Myocyte (in vitro differentiated cells): ENCODE measurements around the gene CARF. TPM values are rescaled to one million over a fixed set of nuclear protein-coding genes. Genes with fewer than 3 reads are reported as not detected.
"Not testable (repeated sequence)": the region's sequence is repeated elsewhere in the genome, so short reads cannot be mapped to it uniquely, and the experiment has no call there.

ENCODE experiments used
- DNase-seq: peaks from one replicate; pipeline ENCODE4 v3.0.0-alpha.2; 2012; ENCODE audit warnings: low read depth
- total RNA-seq: library from RNA; depleted of rRNA; stranded (reverse); fragments of >200 nt; gene quantifications from 2 replicates; pipeline ENCODE4 v1.2.3, GENCODE V29; 2014

Gene CARF
- total RNA-seq, 1 donor from 2014 or later, result 8.3 TPM

- DNase-seq, result no peak
Measured at GRCh38 chr2:202933139-202933510, 21.1 kb downstream of the CARF start.

- DNase-seq, result no peak
Measured at GRCh38 chr2:202933958-202934357, 21.9 kb downstream of the CARF start.

DNA sequence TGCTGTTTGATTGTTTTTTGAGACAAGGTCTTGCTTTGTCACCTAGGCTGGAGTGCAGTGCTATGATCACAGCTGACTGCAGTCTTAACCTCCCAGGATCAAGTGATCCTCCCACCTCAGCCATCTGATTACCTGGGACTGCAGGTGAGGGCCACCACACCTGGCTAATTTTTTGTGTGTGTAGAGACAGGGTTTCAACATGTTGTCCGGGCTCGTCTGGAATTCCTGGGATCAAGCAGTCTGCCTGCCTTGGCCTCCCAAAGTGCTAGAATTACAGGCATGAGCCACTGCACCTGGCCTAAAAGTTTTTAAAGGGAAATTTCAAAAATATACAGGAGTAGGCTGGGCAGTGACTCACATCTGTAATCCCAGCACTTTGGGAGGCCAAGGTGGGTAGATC lies 22.4 kb downstream of the CARF start:
- no peak for DNase-seq

GRCh38 chr2:202938960-202939359 lies 26.9 kb downstream of the CARF start:
- no peak for DNase-seq

- no peak for DNase-seq
Measured at GRCh38 chr2:202941771-202942170, 29.7 kb downstream of the CARF start.

- DNase-seq, result no peak
Measured at GRCh38 chr2:202944408-202944807, 32.3 kb downstream of the CARF start.

- no peak for DNase-seq
Measured at GRCh38 chr2:202944816-202945215, 32.7 kb downstream of the CARF start.

GRCh38 chr2:202945497-202945896 lies 33.4 kb downstream of the CARF start:
- DNase-seq, result no peak

GRCh38 chr2:202949333-202949732 lies 37.3 kb downstream of the CARF start:
- DNase-seq, result not testable (repeated sequence)

DNA sequence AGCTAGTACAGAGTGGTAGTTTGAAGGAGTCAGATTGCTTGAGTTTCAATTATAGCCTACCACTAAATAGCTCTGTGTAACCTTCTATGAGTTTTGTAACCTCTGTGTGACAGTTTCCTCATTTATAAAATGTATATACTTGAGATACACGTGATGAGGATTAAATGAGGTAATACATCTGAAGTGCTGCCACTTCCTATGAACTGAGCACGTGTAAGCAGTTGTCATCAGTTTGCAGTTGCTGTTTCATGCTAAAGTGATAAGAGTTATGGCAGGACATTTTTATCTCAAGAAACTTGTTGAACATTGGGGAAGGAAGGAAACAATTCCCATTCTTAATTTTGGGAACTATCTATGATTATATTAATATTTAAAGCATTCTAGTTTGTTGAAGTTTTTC lies 38.5 kb downstream of the CARF start:
- no peak for DNase-seq

DNA sequence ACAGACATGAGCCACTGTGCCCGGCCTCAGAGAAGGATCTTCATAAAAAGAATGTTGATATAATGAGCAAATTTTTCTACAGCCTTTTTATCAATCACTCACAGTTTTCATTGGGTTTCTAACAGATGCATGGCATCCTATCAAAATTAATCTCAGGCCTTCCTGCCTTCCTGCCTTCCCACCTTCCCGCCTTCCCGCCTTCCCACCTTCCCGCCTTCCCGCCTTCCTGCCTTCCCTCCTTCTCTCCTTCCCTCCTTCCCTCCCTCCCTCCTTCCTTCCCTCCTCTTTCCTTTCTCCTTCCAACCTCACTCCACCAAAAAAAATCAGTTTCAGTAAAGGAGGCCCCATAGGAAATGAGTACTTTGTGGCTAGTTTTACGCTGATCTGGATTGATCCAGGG lies 48.4 kb downstream of the CARF start:
- DNase-seq, result no peak

GRCh38 chr2:202963712-202964111 lies 51.6 kb downstream of the CARF start:
- DNase-seq, result no peak

DNA sequence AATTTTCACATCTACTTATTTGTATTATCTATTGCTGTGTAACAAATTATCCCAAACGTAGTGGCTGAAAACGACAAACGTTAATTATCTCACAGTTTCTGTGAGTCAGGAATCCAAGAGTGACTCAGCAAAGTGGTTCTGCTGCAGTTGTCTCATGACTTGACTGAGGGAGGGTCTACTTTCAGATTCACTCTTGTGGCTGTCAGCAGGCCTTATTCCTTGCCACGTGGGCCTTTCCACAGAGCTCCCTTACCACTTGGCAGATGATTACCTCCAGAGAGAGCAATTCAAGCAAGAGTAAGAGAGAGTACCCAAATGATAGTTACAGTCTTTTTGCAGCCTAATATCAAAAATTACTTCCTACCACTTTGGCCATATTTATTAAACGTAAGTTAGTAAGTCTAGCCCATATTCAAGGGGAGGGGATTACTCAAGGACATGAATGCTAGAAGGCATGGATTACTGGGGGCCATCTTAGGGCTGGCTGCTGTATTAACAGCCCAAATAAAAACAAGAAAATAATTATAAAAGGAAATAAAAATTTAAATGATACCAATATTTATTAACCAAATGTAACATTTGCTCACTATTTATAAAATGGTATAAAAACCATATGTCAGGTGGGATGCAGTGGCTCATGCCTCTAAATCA lies 53.9 kb downstream of the CARF start:
- DNase-seq, result peak; percentile 59

GRCh38 chr2:202969404-202969803 lies 57.3 kb downstream of the CARF start:
- DNase-seq, result not testable (repeated sequence)

DNA sequence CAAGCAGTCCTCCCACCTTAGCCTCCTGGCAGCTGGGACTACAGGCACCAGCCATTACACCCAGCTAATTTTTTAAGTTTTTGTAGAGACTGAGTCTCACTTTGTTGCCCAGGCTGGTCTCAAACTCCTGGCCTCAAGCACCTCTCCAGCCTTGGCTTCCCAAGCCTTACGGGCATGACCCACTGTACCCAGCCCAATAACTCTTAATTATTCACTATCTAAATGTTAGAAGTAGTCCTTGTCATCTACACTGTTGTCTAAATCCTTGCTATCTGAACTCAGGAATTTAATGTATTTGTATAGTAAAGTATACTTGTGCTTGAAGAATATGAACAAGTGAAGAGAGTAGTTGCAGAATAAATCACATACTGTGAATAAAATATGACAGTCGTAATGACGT lies 64.7 kb downstream of the CARF start:
- DNase-seq, result no peak

- DNase-seq, result no peak
Measured at GRCh38 chr2:202982779-202983491, 70.9 kb downstream of the CARF start.

- no peak for DNase-seq
Measured at GRCh38 chr2:202989749-202990148, 77.7 kb downstream of the CARF start.

- DNase-seq, result no peak
Measured at GRCh38 chr2:202990501-202990900, 78.4 kb downstream of the CARF start.

GRCh38 chr2:202997113-202997512 lies 85.0 kb downstream of the CARF start:
- DNase-seq, result not testable (repeated sequence)

DNA sequence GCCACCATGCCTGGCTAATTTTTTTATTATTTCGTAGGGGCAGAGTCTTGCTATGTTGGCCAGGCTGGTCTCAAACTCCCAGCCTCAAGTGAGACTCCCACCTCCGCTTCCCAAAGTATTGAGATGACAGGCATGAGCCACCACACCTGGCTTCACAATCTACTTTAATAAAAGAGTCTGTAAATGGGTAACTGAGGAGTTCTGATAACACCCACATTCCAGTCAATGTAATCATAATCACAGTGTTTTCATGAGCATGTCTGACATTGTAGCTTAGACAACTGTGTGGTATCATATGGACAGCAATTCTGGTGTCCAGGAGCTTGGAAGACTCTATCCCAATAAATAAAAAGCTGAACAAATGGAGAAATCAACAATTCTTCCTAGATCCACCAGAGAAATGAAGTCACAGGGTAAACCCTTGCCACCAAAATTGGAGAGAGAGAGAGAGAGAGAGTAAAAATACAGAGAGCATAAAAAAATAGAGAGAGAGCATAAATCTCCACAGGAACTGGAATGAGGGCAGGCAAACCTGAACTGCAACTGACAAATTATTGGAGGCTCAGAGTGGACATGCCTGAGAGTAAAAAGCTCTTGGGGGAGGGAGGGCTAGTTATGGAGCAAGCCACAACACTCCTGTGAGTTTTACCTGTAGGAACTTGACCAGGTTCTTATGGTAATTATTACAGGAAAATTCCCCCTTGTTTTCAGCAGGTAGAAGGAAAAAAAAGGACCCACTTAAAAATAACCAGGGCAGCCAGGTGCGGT lies 90.2 kb downstream of the CARF start:
- no peak for DNase-seq

DNA sequence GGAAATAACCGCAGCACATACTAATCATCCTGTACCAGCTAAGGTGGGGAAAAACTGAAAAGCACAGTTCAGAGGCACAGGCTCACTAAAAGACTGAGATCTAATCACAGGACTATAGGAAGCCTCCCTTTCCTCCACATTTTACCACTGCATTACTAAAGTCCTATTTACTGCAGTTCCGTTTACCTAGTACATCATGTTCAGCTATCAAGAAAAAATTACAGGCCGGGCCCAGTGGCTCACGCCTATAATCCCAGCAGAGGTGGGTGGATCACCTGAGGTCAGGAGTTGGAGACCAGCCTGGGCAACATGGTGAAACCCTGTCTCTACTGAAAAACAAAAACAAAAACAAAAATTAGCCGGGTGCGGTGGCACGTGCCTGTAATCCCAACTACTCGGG lies 91.6 kb downstream of the CARF start:
- DNase-seq, result no peak

GRCh38 chr2:203014456-203015199 lies 102.6 kb downstream of the CARF start, which contains the start of gene NBEAL1:
Gene NBEAL1, plus strand, starts transcription at chr2:203014875. Its CDS starts 1,510 bp downstream, at chr2:203016385.
- peak; percentile 99 for DNase-seq
